Lower lobe of right lung (tissue), 2 donors: Measurements from ENCODE around the gene PACRG. TPM values are rescaled to one million over a fixed set of nuclear protein-coding genes. Genes with fewer than 3 reads are reported as not detected.

Experiments used
- ATAC-seq, 2 donors: fragments of 200-7000 bp; cut with Tn5 transposase; one replicate each; pipeline ENCODE4 v1.9.1; 2020 to 2022; ENCODE audit warnings: mild to moderate bottlenecking in 2 of 2, moderate library complexity in 2 of 2
- DNase-seq: peaks from one replicate; pipeline ENCODE4 v3.0.0-alpha.2; 2020
- H3K27ac ChIP-seq: fragments of 200-600 bp; one replicate; pipeline ENCODE4 v1.8.0; 2022
- H3K27me3 ChIP-seq: fragments of 200-600 bp; one replicate; pipeline ENCODE4 v1.8.0; 2022; ENCODE audit warnings: low read depth
- H3K36me3 ChIP-seq: fragments of 200-600 bp; one replicate; pipeline ENCODE4 v1.8.0; 2022; ENCODE audit warnings: mild to moderate bottlenecking
- H3K4me1 ChIP-seq: fragments of 200-600 bp; one replicate; pipeline ENCODE4 v1.8.0; 2022
- H3K4me3 ChIP-seq: fragments of 200-600 bp; one replicate; pipeline ENCODE4 v1.8.0; 2022; ENCODE audit warnings: mild to moderate bottlenecking
- H3K9me3 ChIP-seq: fragments of 200-600 bp; one replicate; pipeline ENCODE4 v1.8.0; 2022
- intact Hi-C: fragments of 100-400 bp; cut with DNase I; formaldehyde crosslinking; loops from one replicate; pipeline ENCODE4 v1.11.0; 2022
- total RNA-seq: library from RNA; stranded (reverse); fragmentation: NEBNext Ultra II Directional; extraction: Animal tissue kit (Norgen Biotek cat#: 25700); gene quantifications from one replicate; pipeline ENCODE4 v1.2.1, GENCODE V29; 2021
- TF ChIP-seq, protein P1 (sequence below): fragments of 200-600 bp; IDR thresholded peaks from one replicate; pipeline ENCODE4 v1.8.0; 2022; ENCODE audit warnings: antibody characterized with exemption, mild to moderate bottlenecking
- donor health status: DM: no; HTN: yes; CAD: no; lungs with severe emphysema.

PACRG gene
- total RNA-seq, 1 donor from 2014 or later, result 5.5 TPM

DNA sequence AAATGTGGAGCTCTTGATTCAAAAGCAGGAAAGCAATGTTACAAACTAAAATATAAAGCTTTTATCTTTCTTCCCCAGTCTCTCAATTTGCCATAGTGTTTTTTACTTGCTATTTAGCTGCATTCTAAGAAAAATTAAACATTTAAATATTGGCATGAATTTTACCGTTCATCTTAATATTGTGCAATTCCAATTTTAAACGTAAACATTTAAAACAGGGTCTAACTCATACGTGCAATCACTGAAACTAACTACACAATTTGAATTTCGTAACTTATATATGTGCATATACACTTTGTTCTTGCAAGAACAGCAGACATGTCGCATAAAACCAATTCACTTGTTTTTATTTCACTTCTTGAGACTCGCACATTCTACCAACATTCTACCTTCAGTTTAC is 405.9 kb downstream of the PACRG start:
- Histone ChIP-seq H3K27me3 (no peaks in the 10 kb centered on the region), H3K9me3 (no peaks in the 10 kb centered on the region), H3K4me3 (no peak overlapping the region), H3K36me3 (no peaks in the 10 kb centered on the region), H3K4me1 (no peaks in the 10 kb centered on the region), H3K27ac (no peak overlapping the region)
- DNase-seq (no peak), ATAC-seq (no peak)
- TF ChIP-seq, protein P1, sequence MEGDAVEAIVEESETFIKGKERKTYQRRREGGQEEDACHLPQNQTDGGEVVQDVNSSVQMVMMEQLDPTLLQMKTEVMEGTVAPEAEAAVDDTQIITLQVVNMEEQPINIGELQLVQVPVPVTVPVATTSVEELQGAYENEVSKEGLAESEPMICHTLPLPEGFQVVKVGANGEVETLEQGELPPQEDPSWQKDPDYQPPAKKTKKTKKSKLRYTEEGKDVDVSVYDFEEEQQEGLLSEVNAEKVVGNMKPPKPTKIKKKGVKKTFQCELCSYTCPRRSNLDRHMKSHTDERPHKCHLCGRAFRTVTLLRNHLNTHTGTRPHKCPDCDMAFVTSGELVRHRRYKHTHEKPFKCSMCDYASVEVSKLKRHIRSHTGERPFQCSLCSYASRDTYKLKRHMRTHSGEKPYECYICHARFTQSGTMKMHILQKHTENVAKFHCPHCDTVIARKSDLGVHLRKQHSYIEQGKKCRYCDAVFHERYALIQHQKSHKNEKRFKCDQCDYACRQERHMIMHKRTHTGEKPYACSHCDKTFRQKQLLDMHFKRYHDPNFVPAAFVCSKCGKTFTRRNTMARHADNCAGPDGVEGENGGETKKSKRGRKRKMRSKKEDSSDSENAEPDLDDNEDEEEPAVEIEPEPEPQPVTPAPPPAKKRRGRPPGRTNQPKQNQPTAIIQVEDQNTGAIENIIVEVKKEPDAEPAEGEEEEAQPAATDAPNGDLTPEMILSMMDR, result no peak
- intact Hi-C loops, result no loop called here

DNA sequence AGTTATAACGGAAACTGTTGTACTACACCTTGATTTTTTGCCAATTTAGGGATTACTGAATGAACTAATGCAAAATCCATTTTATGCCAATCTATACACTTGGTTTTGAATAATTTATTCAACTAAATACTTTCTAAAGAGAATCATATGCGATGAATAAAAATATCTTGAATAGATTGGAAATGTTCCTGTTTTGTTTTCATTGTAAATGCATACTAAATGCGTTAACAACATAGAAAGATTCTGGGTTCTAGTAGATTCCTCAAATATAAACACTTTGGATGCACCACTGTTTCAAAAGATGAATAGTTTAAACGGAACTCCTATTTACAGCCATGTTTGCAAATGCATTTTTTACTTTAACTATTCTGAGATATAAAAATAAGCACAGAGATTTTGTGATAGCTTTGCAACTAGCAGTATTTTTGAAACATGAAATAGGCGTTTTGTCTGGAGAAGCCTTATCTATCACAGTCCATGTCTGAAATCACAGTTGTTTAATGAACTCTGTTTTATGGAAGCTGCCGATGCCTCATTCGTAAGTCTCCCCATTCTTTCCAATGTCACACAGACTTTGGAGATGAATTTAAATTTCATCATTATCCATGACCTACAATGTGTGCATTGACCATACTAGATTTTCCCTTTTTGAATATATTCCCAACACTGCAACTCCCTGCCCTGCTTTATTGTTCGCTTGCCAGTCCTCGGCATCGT is 409.1 kb downstream of the PACRG start:
- H3K4me3 ChIP-seq, result no peak overlapping the region
- intact Hi-C loops, result no loop called here
- H3K4me1 ChIP-seq, result no peaks in the 10 kb centered on the region
- H3K27ac ChIP-seq, result no peak overlapping the region
- no peaks in the 10 kb centered on the region for H3K27me3 ChIP-seq
- no peak for ATAC-seq
- DNase-seq, result no peak
- no peaks in the 10 kb centered on the region for H3K9me3 ChIP-seq
- TF ChIP-seq, protein P1, result no peak
- no peaks in the 10 kb centered on the region for H3K36me3 ChIP-seq

DNA sequence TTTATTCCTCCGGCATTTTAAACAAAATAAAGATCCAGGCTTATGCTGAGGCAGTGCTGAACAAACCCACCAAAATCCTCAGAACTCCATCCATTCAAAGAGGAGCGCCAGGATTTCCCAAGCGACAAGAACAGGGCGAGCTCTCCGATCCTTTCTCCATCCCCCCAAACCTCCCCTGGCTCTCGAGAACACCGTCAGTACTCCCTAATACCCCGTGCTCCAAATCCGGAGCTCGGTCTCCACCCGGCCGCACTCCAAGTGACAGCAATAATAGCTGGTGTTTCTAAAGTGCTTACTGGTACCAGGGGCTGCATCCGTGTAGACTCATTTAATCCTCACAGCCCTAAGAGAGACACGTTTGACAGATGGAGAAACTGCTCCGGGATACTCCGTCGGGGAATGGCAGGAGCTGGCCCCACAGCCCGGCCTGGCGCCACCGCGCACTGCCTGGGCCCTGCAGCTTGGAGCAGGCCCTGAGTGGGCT is 409.7 kb downstream of the PACRG start:
- ATAC-seq, result no peak
- no peaks in the 10 kb centered on the region for H3K9me3 ChIP-seq
- no peaks in the 10 kb centered on the region for H3K36me3 ChIP-seq
- intact Hi-C loops, result no loop called here
- TF ChIP-seq, protein P1, result no peak
- no peak overlapping the region for H3K4me3 ChIP-seq
- no peak overlapping the region for H3K27ac ChIP-seq
- H3K4me1 ChIP-seq, result no peaks in the 10 kb centered on the region
- no peaks in the 10 kb centered on the region for H3K27me3 ChIP-seq
- DNase-seq, result no peak

DNA sequence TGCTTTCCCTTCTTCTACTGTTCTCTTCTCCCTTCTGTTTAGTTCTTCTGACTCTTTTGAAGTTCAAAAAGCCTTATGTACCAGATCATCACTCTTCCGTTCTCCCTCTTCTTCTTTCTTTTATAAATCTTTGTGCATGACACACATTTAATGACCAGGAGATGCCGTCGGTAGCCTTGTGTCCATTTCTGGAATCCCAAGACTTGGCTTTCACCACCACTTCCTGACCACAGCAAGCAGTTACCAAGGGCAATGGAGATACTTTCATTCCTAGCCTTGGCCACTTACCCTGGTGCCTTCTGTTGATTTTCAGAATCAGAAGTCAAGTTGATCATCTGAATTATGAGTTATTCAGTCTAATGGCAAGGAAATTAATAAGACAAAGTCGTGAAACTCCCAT is 418.3 kb downstream of the PACRG start:
- ATAC-seq (no peak), DNase-seq (no peak)
- H3K4me1 ChIP-seq, result no peaks in the 10 kb centered on the region
- H3K9me3 ChIP-seq, result no peaks in the 10 kb centered on the region
- intact Hi-C loops, result no loop called here
- no peaks in the 10 kb centered on the region for H3K36me3 ChIP-seq
- peaks cover 6% of the 10 kb centered on the region for H3K27me3 ChIP-seq
- TF ChIP-seq, protein P1, result no peak
- no peak overlapping the region for H3K27ac ChIP-seq
- H3K4me3 ChIP-seq, result no peak overlapping the region

DNA sequence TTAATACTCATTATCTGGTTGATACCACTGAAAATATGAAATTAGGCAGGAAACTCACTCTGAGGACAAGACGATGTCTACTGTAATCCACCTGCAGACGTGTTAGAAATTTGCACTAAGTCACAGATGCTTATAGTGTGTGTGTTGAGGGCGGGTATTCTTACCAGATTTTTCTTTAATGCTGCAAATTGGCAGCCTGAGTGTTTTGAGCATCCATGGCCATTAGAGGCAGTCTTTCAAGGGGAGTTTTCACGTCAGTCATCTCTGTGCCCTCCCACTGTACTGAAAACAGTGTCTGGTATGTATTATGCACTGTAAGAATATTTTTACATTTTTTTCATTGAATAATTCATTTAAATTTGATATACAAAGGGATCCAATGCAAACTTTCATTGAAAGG is 420.2 kb downstream of the PACRG start:
- no peaks in the 10 kb centered on the region for H3K36me3 ChIP-seq
- H3K9me3 ChIP-seq, result no peaks in the 10 kb centered on the region
- ATAC-seq (no peak), DNase-seq (no peak)
- TF ChIP-seq, protein P1, result no peak
- no peak overlapping the region for H3K27ac ChIP-seq
- intact Hi-C loops, result no loop called here
- peaks cover 6% of the 10 kb centered on the region for H3K27me3 ChIP-seq
- H3K4me3 ChIP-seq, result no peak overlapping the region
- H3K4me1 ChIP-seq, result no peaks in the 10 kb centered on the region
